PC-3 (cell line): ENCODE data around the gene PPP1R15A. TPM values are rescaled to one million over a fixed set of nuclear protein-coding genes. Genes with fewer than 3 reads are reported as not detected.

Experiments used
- ATAC-seq: fragments of 200-7000 bp; cut with Tn5 transposase; 2 replicates; pipeline ENCODE4 v1.9.1; 2020; ENCODE audit warnings: mild to moderate bottlenecking, moderate library complexity
- BruUV-seq: library from RNA; stranded (reverse); fragments of 400-500 nt; replicated peaks from 2 replicates; lab custom pipeline; 2021; lab: Mats Ljungman, UMichigan
- CTCF ChIA-PET: fragments of 300-600 bp; sonication (Branson Sonifier 250); formaldehyde crosslinking; loops from one replicate; lab custom pipeline; 2022; ENCODE audit warnings: antibody characterized with exemption; lab: Charles Lee
- POLR2A ChIA-PET: fragments of 300-600 bp; sonication (Branson Sonifier 250); formaldehyde crosslinking; loops from one replicate; lab custom pipeline; 2022; ENCODE audit warnings: antibody characterized with exemption; ENCODE audit not compliant: unreplicated experiment; lab: Charles Lee
- DNase-seq: peaks from one replicate; pipeline ENCODE4 v3.0.0-alpha.2; 2015
- H2AFZ ChIP-seq: fragments of 300-600 bp; sonication (generic); 2 replicates; pipeline ENCODE4 v1.6.0; 2016; ENCODE audit warnings: antibody characterized with exemption, low read length
- H3F3A ChIP-seq: fragments of 300-600 bp; sonication (generic); one replicate; pipeline ENCODE4 v1.6.0; 2017; ENCODE audit warnings: antibody characterized with exemption, low read length, control low read depth, mild to moderate bottlenecking; ENCODE audit not compliant: unreplicated experiment
- H3K27ac ChIP-seq: fragments of 300-600 bp; sonication (generic); 2 replicates; pipeline ENCODE4 v1.5.1; 2016; ENCODE audit warnings: mild to moderate bottlenecking, low read length
- H3K27me3 ChIP-seq: fragments of 300-600 bp; sonication (generic); 2 replicates; pipeline ENCODE4 v1.6.1; 2016; ENCODE audit warnings: low read length, mixed read lengths
- H3K36me3 ChIP-seq: fragments of 300-600 bp; sonication (generic); 2 replicates; pipeline ENCODE4 v1.6.1; 2016; ENCODE audit warnings: low read depth, mixed run types, low read length, mixed read lengths
- H3K4me1 ChIP-seq: fragments of 300-600 bp; sonication (generic); 2 replicates; pipeline ENCODE4 v1.5.1; 2016; ENCODE audit warnings: low read length; ENCODE audit not compliant: insufficient read depth
- H3K4me2 ChIP-seq: fragments of 300-600 bp; sonication (generic); 2 replicates; pipeline ENCODE4 v1.6.0; 2016; ENCODE audit warnings: low read length
- H3K4me3 ChIP-seq: fragments of 300-600 bp; sonication (generic); 2 replicates; pipeline ENCODE4 v1.5.1; 2016; ENCODE audit warnings: mild to moderate bottlenecking, low read length, mixed read lengths
- H3K79me2 ChIP-seq: fragments of 300-600 bp; sonication (generic); 2 replicates; pipeline ENCODE4 v1.6.1; 2017; ENCODE audit warnings: low read length, mixed read lengths
- H3K9ac ChIP-seq: fragments of 300-600 bp; sonication (generic); 2 replicates; pipeline ENCODE4 v1.6.0; 2016; ENCODE audit warnings: mild to moderate bottlenecking, low read length
- H3K9me2 ChIP-seq: fragments of 300-600 bp; sonication (generic); replicated peaks from 2 replicates; pipeline ENCODE4 v1.6.1; 2016; ENCODE audit warnings: mixed run types, low read length, mixed read lengths
- H3K9me3 ChIP-seq: fragments of 300-600 bp; sonication (generic); 2 replicates; pipeline ENCODE4 v1.6.1; 2016; ENCODE audit warnings: low read length, mixed read lengths
- H4K20me1 ChIP-seq: fragments of 300-600 bp; sonication (generic); 2 replicates; pipeline ENCODE4 v1.6.1; 2016; ENCODE audit warnings: low read length, mixed read lengths
- EZH2 ChIP-seq: fragments of 300-600 bp; sonication (generic); IDR thresholded peaks from one replicate; pipeline ENCODE4 v1.6.1; 2017; ENCODE audit warnings: antibody characterized with exemption, mild to moderate bottlenecking, low read length; ENCODE audit not compliant: unreplicated experiment
- EZH2phosphoT487 ChIP-seq: fragments of 300-600 bp; sonication (generic); IDR thresholded peaks from 2 replicates; pipeline ENCODE4 v1.6.1; 2018; ENCODE audit warnings: mild to moderate bottlenecking, antibody characterized with exemption, low read length, borderline replicate concordance
- intact Hi-C: fragments of 100-400 bp; cut with micrococcal nuclease; formaldehyde crosslinking; loops from 2 replicates; pipeline ENCODE4 v1.9.0; 2023
- total RNA-seq: library from RNA; depleted of rRNA; stranded (reverse); fragments of >200 nt; gene quantifications from 2 replicates; pipeline ENCODE4 v1.2.3, GENCODE V29; 2014
- TF ChIP-seq, protein P1 (sequence below): fragments of 300-600 bp; sonication (generic); conservative IDR thresholded peaks from 2 replicates; pipeline ENCODE4 v1.5.1; 2017; ENCODE audit warnings: antibody characterized with exemption, low read depth, mild to moderate bottlenecking, low read length

PPP1R15A gene
- total RNA-seq, 1 experiment from 2014 or later, result 78.0 TPM

DNA sequence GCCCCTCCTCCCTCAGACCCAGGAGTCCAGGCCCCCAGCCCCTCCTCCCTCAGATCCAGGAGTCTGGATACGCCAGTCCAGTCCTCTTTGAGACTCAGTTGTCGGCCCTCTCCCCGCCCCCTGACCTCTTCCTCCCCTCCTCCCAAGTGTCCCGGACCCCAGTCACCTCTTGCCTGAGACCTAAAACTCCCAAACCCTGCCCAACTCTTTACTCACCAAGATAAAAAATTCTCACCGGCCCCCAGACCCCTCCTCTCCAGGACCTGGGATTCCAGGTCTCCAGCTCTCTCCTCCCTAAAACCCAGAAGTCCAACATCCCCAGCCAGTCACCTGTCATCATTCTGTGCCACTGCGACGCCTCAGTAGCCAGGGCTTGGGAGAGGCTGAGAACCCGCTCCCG lies 34.5 kb upstream of the PPP1R15A start:
- Histone ChIP-seq H3K36me3 (no peaks in the 10 kb centered on the region), H3K9me2 (no peaks in the 10 kb centered on the region), H3K27ac (no peak overlapping the region), H3K4me3 (no peak overlapping the region), H3K4me2 (no peak overlapping the region), H3K9ac (no peak overlapping the region), H3K79me2 (no peaks in the 10 kb centered on the region), H3K9me3 (no peaks in the 10 kb centered on the region), H4K20me1 (no peaks in the 10 kb centered on the region), H3K27me3 (no peaks in the 10 kb centered on the region), H3K4me1 (peaks cover 9% of the 10 kb centered on the region; the same call in 1 of the 2 replicates), H3F3A (no peaks in the 10 kb centered on the region), H2AFZ (no peak overlapping the region)
- no peak for TF ChIP-seq EZH2
- TF ChIP-seq EZH2phosphoT487, result no peak
- TF ChIP-seq, protein P1, sequence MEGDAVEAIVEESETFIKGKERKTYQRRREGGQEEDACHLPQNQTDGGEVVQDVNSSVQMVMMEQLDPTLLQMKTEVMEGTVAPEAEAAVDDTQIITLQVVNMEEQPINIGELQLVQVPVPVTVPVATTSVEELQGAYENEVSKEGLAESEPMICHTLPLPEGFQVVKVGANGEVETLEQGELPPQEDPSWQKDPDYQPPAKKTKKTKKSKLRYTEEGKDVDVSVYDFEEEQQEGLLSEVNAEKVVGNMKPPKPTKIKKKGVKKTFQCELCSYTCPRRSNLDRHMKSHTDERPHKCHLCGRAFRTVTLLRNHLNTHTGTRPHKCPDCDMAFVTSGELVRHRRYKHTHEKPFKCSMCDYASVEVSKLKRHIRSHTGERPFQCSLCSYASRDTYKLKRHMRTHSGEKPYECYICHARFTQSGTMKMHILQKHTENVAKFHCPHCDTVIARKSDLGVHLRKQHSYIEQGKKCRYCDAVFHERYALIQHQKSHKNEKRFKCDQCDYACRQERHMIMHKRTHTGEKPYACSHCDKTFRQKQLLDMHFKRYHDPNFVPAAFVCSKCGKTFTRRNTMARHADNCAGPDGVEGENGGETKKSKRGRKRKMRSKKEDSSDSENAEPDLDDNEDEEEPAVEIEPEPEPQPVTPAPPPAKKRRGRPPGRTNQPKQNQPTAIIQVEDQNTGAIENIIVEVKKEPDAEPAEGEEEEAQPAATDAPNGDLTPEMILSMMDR, result no peak
- BruUV-seq, result no TSS peak
- ATAC-seq (no peak), DNase-seq (no peak)
- CTCF ChIA-PET, result interaction anchor here (0.8 kb wide), 1 partner anchor 42 kb away, joined by 3 read pairs; no protein-coding TSS in a partner anchor
- intact Hi-C loops, result loop anchor here (2.0 kb wide), 1 partner anchor 35 kb away; the partner anchor contains the start of gene PPP1R15A
- POLR2A ChIA-PET, result no interaction called here

DNA sequence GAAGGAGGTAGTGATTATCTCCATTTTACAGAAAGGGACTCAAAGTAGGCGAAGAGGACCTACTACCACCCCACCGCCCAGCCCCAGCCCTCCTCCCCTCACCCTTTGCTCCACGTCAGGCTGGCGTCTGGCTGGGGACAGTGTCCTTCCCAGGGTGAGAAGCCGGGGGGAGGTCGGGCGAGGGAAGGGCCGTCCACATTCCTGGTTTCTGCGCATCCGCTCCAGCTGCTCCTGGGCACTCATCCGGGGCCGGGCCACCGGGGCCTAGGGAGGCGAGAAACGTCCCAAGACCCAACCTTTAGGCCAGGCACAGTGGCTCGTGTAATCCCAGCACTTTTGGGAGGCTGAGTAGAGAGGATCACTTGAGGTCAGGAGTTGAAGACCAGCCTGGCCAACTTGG lies 31.2 kb upstream of the PPP1R15A start:
- Histone ChIP-seq H3K4me3 (no peak overlapping the region), H3K9me2 (no peaks in the 10 kb centered on the region), H3F3A (no peaks in the 10 kb centered on the region), H3K4me1 (peaks cover 9% of the 10 kb centered on the region; the same call in 1 of the 2 replicates), H4K20me1 (no peaks in the 10 kb centered on the region), H3K4me2 (no peak overlapping the region), H2AFZ (no peak overlapping the region), H3K9ac (no peak overlapping the region), H3K36me3 (no peaks in the 10 kb centered on the region), H3K79me2 (no peaks in the 10 kb centered on the region), H3K27ac (no peak overlapping the region), H3K9me3 (no peaks in the 10 kb centered on the region), H3K27me3 (no peaks in the 10 kb centered on the region)
- no peak for DNase-seq
- TF ChIP-seq, protein P1, result no peak
- TF ChIP-seq EZH2phosphoT487, result no peak
- intact Hi-C loops, result no loop called here
- ChIA-PET CTCF (no interaction called here), POLR2A (no interaction called here)
- no peak for ATAC-seq
- no TSS peak for BruUV-seq

DNA sequence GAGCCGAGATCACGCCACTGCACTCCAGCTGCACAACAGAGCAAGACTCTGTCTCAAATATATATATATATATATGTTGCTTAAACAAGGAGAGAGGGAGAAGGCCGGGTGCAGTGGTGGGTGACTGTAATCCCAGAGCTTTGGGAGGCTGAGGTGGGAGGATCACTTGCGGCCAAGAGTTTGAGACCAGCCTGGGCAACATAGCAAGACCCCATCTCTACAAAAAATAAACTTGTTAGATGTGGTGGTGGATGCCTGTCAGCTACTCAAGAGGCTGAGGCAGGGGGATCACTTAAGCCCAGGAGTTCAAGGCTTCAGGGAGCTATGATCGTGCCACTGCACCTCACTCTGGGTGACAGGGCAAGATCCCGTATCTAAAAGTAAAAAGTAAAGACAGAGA lies 30.6 kb upstream of the PPP1R15A start:
- no peaks in the 10 kb centered on the region for H3K9me3 ChIP-seq
- no peak overlapping the region for H3K9ac ChIP-seq
- H3K36me3 ChIP-seq, result no peaks in the 10 kb centered on the region
- intact Hi-C loops, result no loop called here
- BruUV-seq, result no TSS peak
- TF ChIP-seq, protein P1, result no peak
- TF ChIP-seq EZH2phosphoT487 (no peak), EZH2 (no peak)
- H3K27ac ChIP-seq, result no peak overlapping the region
- ATAC-seq, result no peak
- H3K9me2 ChIP-seq, result no peaks in the 10 kb centered on the region
- ChIA-PET CTCF (no interaction called here), POLR2A (no interaction called here)
- peaks cover 8% of the 10 kb centered on the region; the same call in 1 of the 2 replicates for H3K4me1 ChIP-seq
- no peak overlapping the region for H3K4me2 ChIP-seq
- no peaks in the 10 kb centered on the region for H4K20me1 ChIP-seq
- H3K27me3 ChIP-seq, result no peaks in the 10 kb centered on the region
- H2AFZ ChIP-seq, result no peak overlapping the region
- no peak overlapping the region for H3K4me3 ChIP-seq
- H3K79me2 ChIP-seq, result no peaks in the 10 kb centered on the region
- DNase-seq, result no peak
- H3F3A ChIP-seq, result no peaks in the 10 kb centered on the region
